ENCODE measurements around the gene HOGA1. TPM values are rescaled to one million over a fixed set of nuclear protein-coding genes. Genes with fewer than 3 reads are reported as not detected.

Gene HOGA1
- total RNA-seq (0.53 TPM), polyA plus RNA-seq (0.35 TPM)

DNA sequence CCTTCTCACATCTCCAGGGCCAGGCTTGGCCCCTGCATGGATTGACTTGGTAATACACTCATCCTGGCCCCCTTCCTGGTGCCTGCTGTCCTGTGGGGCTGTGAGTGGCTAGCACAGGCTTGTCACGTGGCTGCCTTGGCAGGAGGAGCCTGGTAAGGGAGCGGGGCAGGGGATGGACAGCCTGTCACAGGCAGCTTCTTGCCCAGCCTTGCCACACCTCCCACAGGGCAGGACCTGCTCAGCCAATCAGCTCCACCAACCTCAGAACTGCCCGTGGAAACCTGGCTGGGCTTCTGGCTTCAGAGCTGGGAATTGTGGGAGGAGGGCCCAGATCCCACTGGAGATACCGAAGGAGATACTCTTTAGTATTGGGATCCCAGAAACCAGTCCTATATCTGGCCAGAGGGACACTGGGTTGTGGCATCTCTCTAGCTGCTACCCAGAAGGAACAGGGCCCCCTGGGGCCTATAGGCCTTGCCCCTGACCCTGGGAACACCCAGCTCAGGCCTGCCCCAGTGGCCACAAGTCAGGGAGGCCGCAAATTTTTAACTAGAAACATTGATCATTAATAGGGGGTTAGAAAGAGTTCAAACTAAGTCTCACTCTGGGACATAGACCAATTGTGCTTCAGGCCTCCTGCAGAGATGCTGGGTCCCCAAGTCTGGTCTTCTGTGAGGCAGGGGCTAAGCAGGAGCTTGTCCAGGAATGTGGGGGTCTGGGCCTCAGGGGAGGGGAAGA, at the start of gene HOGA1:
Gene HOGA1, plus strand, starts transcription at position 330 of the 738 bp plus-strand sequence. Its CDS starts 315 bp downstream, at position 645.
- 58% methylated on average over 5 of the region's 5 CpGs for WGBS
- no peak within 1 kb of the TSS for H3K4me3 ChIP-seq (ENCODE audit: low read depth, low read length)
- no peaks in the 10 kb centered on the region for H3K4me1 ChIP-seq (ENCODE audit: insufficient read depth)
- peak; percentile 14 for DNase-seq (ENCODE audit: extremely low spot score)
- no peak within 1 kb of the TSS for H3K27ac ChIP-seq (ENCODE audit: low read depth)
- no peaks in the 10 kb centered on the region for H3K36me3 ChIP-seq (ENCODE audit: insufficient read depth)

DNA sequence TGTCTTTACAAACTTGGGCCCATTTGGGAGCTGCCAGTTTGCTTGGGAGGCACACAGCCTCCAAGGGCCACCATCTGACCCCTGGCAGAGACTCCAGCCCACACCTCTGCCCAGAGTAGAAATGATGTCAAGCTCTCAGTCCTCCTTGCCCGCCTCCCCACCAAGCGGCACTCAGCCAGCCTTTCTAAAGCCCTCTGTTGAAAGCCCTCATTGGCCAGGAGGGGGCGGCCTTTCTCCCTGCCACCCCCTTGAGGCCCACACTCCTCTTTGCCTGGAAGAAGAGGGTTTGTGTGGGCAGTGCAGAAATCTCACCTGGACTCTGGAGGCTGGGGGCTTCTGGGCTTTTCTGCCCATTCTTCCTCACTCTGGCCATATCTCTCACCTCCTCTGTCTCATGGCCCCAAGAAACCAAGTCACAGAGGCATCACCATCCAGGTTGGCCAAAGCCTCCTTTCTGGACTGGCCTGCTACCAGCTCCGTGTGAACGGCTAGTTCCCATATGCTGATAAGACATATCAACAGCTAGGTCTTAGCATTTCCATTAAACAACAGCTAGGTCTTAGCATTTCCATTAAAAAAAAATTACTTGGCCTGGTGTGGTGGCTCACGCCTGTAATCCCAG, 49.3 kb upstream of the HOGA1 start:
- no peak for DNase-seq (ENCODE audit: extremely low spot score)
- no peaks in the 10 kb centered on the region for H3K4me1 ChIP-seq (ENCODE audit: insufficient read depth)
- 81% methylated on average over 6 of the region's 6 CpGs for whole genome bisulfite sequencing
- no peaks in the 10 kb centered on the region for H3K36me3 ChIP-seq (ENCODE audit: insufficient read depth)
- no peak overlapping the region for H3K27ac ChIP-seq (ENCODE audit: low read depth)
- no peak overlapping the region for H3K4me3 ChIP-seq (ENCODE audit: low read depth, low read length)

DNA sequence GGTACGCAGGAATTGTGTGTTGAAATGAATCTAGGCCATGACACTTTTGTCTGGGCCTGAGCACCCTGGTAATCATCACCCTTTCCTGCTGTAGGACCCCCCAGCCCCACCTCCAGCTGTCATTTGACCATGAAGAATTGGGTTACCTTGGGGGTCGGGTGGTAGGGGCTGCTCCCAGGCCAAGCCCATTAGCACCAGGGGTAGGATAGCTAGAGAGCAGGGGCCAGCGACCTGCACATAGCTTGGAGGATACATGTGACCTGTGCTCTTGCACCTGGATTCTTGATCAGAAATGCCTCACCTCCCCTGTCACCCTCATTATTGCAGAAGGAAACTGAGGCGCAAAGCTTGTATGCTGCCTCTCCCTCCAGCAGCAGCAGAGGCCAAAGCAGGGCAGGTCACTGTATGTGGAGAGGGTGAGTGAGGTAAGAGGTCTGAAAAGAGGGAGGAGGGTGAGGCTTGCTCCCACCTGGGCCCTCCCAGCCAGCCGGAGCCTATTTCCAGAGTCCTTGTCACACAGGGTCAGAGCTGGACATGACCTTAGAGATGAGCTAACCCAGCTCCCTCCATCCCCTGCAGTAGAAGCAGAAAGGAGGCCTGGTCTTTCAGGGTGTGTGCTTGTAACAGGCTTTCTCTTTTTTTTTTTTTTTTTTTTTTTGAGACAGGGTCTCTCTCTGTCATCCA, 46.9 kb upstream of the HOGA1 start:
- no peak for DNase-seq (ENCODE audit: extremely low spot score)
- no peaks in the 10 kb centered on the region for H3K4me1 ChIP-seq (ENCODE audit: insufficient read depth)
- no peak overlapping the region for H3K27ac ChIP-seq (ENCODE audit: low read depth)
- no peak overlapping the region for H3K4me3 ChIP-seq (ENCODE audit: low read depth, low read length)
- H3K36me3 ChIP-seq (ENCODE audit: insufficient read depth) = no peaks in the 10 kb centered on the region
- WGBS = 94% methylated on average over 5 of the region's 5 CpGs

DNA sequence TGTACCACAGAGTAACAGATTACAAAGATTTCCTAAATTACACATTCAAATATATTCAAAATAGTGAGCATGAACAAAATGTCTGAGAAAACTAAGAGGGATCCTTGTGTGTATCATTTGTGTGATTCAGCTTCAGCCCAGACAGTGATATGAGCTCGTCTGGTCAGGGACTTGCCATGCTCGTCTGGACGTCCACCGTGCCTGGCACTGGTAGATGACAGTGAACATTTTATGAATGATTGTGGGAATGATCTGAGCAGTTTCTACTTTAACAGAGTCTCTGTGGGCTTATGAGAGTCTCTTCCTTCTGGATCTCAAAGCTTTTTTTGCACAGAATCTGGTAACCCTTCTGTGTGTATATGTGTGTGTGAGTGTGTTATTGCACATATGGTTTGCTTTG, 45.8 kb upstream of the HOGA1 start:
- Histone ChIP-seq H3K4me3 (ENCODE audit: low read depth, low read length) (no peak overlapping the region), H3K36me3 (ENCODE audit: insufficient read depth) (no peaks in the 10 kb centered on the region), H3K4me1 (ENCODE audit: insufficient read depth) (no peaks in the 10 kb centered on the region), H3K27ac (ENCODE audit: low read depth) (no peak overlapping the region)
- no peak for DNase-seq (ENCODE audit: extremely low spot score)
- 75% methylated on average over 4 of the region's 4 CpGs for WGBS

DNA sequence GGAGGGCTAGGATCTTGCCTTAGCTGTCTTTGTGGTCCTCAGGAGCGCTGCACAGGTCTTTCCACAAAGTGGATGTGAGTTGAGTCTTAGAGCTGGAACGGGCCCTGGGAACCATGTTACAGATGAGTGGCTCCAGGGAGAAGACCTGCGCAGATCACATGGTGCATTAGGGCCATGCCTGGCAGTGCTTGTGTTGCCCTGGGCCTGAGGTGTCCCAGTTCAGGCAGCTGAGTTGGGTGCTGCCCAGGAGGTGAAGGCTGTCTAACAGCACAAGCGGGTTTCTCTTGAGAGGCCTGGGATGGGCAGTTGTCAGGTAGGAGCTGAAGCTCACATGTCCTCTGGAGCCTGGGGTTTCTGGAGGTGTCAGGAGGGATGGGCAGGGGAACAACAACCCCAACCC, 45.4 kb upstream of the HOGA1 start:
- H3K36me3 ChIP-seq (ENCODE audit: insufficient read depth) = no peaks in the 10 kb centered on the region
- H3K4me3 ChIP-seq (ENCODE audit: low read depth, low read length) = no peak overlapping the region
- H3K27ac ChIP-seq (ENCODE audit: low read depth) = no peak overlapping the region
- no peak for DNase-seq (ENCODE audit: extremely low spot score)
- WGBS = 95% methylated on average over 4 of the region's 4 CpGs
- no peaks in the 10 kb centered on the region for H3K4me1 ChIP-seq (ENCODE audit: insufficient read depth)

DNA sequence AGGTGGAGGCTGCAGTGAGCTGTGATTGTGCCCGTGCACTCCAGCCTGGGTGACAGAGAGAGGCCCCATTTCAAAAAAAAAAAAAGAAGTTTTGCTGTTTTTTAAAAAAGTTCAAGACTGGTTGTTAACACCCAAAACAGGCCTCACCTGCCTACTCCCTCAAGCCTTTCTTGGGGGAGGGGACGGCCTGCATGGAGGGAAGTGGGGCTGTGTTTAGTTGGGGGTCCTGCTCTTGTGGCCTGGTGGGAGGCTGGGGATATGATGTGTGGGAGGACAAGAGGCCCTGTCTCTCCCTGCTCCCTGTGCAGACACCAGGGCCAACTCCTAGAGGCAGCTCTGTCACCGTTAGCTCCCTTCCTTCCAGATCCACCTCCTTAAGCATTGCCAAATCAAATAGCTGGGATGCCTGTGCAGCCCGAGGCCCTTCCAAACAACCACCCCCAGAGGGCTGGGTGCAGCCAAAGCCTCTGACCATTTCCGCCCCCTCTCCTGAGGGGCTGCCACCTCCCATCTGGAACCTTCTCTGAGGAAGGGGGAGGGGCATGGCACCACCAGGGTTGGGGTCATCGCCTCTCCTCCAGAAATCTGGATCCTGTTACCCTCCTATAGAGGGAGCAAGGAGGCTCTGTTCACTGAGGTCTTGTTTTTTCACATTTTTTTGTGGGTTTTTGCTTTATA, 44.5 kb upstream of the HOGA1 start:
- WGBS = 59% methylated on average over 6 of the region's 6 CpGs
- DNase-seq (ENCODE audit: extremely low spot score) = no peak
- Histone ChIP-seq H3K27ac (ENCODE audit: low read depth) (no peak overlapping the region), H3K4me3 (ENCODE audit: low read depth, low read length) (no peak overlapping the region), H3K4me1 (ENCODE audit: insufficient read depth) (no peaks in the 10 kb centered on the region), H3K36me3 (ENCODE audit: insufficient read depth) (no peaks in the 10 kb centered on the region)

DNA sequence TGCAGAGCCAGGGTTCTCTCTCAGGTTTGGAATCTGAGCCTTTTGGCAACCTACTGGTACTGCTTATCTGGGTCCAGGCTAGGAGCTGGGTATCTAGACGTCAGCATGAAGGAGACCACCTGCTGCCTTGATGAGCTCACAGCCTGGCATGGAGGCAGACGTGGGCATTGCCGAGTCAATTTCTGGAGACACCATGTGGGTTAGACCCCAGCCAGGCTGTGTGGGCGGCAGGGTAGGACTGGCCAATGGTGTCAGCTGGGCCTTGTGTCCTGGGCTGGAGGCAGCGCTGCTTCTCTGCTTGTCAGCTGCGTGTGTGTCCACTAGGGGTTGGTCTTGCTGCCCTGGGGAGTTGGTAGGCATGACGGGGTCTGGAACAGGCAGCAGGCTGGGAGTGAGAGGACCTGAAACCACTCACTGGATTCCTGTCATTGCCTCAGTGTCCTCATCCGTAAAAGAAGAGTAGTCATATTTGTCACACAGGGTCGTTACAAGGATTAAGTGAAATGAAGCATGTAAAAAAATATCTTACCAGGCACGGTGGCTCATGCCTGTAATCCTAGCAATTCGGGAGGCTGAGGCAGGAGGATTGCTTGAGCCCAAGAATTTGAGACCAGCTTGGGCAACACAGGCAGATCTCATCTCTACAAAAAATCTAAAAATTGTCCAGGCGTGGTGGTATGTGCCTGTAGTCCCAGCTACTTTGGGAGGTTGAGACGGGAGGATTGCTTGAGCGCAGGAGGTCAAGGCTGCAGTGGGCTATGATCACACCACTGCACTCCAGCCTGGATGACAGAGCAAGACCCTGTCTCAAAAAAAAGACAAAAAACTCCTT, 43.3 kb upstream of the HOGA1 start:
- Histone ChIP-seq H3K36me3 (ENCODE audit: insufficient read depth) (no peaks in the 10 kb centered on the region), H3K4me3 (ENCODE audit: low read depth, low read length) (no peak overlapping the region), H3K27ac (ENCODE audit: low read depth) (no peak overlapping the region), H3K4me1 (ENCODE audit: insufficient read depth) (no peaks in the 10 kb centered on the region)
- 89% methylated on average over 14 of the region's 14 CpGs for WGBS
- DNase-seq (ENCODE audit: extremely low spot score) = no peak

DNA sequence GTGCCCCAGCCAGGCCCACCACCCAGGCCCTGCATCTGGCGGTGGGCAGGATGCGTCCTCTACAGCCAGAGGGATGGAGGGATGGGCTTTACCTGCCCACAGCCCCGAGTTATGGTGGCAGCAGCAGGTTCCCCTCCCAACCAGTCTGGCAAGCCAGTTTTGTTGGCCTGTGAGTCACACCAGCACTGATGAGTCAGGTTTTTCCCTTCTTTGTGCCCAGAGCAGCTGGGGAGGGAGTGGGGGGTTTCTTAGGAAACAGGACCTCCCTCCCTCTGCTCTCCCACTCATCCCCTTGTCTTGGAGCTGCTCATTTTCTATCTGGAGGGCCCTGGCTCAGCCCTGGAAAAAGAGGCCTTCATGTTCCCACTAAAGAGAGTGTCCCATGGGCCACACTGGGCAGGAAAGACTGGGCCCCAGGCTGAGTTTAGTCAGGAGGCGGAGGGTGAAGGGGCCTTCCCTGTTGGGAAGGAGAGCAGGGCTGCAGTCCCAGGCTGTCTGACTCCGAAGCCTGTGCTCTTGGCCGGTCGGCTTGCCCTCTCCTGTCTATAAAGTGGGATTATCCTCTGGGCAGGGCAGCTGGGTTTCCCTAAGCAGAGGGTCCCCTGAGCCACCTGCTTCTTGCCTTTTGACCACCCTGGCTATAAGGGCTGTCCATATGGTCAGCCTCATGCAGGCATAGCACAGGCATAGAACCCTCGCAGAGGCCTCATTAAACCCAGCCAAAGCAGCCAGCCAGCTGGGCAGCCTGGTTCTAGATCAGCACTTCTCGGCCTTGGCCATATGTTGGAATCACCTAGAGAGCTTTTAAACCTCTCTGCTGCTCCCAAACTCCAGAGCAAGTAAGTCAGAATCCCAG, 41.8 kb upstream of the HOGA1 start:
- no peak overlapping the region for H3K4me3 ChIP-seq (ENCODE audit: low read depth, low read length)
- WGBS = 44% methylated on average over 9 of the region's 9 CpGs
- no peaks in the 10 kb centered on the region for H3K36me3 ChIP-seq (ENCODE audit: insufficient read depth)
- H3K27ac ChIP-seq (ENCODE audit: low read depth) = peak overlapping the region; percentile 80
- peak; percentile 57 for DNase-seq (ENCODE audit: extremely low spot score)
- H3K4me1 ChIP-seq (ENCODE audit: insufficient read depth) = no peaks in the 10 kb centered on the region

DNA sequence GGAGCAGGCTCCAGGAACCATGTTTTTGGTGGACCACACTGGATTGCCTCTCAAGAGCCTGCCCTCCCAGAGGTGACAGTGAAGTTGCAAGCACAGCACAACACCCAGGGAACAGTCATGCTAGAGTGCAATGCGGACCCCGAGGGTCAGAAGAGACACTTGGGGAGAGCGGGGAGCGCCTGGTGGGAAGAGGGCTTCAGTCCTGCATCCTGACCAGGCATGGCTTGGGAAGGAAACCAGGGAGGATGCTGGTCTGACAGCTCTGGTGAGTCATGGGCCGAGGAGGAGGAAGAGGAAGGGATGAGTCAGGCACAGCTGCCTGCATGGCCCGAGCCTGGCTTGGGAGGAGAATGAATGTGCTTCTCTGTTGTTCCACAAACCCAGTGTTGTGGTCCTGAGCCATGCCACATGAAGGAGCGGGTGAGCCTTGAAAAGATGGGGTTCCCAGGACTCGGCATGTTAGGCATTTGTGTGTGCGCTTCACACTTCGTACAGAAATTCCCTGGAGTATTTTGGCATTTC, 41.1 kb upstream of the HOGA1 start:
- WGBS = 45% methylated on average over 10 of the region's 10 CpGs
- Histone ChIP-seq H3K36me3 (ENCODE audit: insufficient read depth) (no peaks in the 10 kb centered on the region), H3K27ac (ENCODE audit: low read depth) (peak overlapping the region; percentile 54), H3K4me1 (ENCODE audit: insufficient read depth) (no peaks in the 10 kb centered on the region), H3K4me3 (ENCODE audit: low read depth, low read length) (no peak overlapping the region)
- no peak for DNase-seq (ENCODE audit: extremely low spot score)

DNA sequence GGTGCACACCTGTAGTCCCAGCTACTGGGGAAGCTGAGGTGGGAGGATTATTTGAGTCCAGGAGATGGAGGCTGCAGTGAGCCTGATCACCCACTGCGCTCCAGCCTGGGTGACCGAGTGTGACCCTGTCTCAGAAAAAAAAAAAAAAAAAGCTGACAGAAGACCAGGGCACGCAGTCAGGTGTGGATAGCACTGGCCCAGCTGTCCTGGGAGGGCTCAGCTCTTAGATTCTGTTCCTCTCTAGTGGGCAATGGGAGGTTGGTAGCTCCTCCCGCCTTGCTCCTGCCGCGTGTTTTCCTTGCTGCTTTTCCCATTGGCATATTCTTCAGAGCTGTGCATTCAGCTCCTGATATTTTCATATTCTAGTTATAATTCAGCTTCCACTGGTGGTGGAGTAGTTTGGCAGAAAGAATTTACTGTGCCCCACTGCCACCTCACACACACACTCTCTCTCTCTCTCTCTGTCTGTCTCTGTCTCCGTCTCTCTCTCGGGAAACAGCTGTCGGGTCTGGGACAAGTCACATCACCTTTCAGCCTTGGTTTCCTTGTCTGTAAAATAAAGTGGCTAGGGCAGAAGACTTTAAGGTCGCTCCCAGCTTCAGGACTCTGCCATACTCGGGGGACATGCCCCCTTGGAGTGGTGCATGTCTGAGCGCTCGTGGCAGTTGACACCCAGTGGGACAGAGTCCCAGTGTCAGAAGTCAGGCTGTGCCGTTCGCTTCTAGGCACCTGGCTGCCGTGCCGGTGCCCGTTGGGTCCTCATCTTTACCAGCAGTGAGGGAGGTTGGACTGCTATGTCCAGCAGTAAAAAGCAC, 37.5 kb upstream of the HOGA1 start:
- Histone ChIP-seq H3K4me1 (ENCODE audit: insufficient read depth) (no peaks in the 10 kb centered on the region), H3K36me3 (ENCODE audit: insufficient read depth) (no peaks in the 10 kb centered on the region), H3K27ac (ENCODE audit: low read depth) (no peak overlapping the region), H3K4me3 (ENCODE audit: low read depth, low read length) (no peak overlapping the region)
- no peak for DNase-seq (ENCODE audit: extremely low spot score)
- 91% methylated on average over 18 of the region's 18 CpGs for WGBS

DNA sequence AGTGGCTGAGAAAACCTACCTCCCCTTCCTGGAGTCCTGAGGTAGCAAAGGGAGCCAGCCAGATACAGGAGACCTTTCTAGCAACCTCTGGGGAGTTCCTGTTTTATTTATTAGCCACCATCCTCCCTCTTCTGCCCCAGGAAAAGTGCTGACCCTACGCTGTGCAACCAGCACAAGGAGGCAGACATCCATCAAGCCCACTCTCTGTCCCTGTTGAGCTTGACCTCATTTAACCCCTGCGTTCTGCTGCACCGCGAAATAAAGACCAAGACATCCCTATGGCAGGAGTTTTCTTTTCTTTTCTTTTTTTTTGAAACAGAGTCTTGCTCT, 37.0 kb upstream of the HOGA1 start:
- no peak for DNase-seq (ENCODE audit: extremely low spot score)
- Histone ChIP-seq H3K36me3 (ENCODE audit: insufficient read depth) (no peaks in the 10 kb centered on the region), H3K27ac (ENCODE audit: low read depth) (no peak overlapping the region), H3K4me3 (ENCODE audit: low read depth, low read length) (no peak overlapping the region), H3K4me1 (ENCODE audit: insufficient read depth) (no peaks in the 10 kb centered on the region)
- 81% methylated on average over 4 of the region's 4 CpGs for WGBS

DNA sequence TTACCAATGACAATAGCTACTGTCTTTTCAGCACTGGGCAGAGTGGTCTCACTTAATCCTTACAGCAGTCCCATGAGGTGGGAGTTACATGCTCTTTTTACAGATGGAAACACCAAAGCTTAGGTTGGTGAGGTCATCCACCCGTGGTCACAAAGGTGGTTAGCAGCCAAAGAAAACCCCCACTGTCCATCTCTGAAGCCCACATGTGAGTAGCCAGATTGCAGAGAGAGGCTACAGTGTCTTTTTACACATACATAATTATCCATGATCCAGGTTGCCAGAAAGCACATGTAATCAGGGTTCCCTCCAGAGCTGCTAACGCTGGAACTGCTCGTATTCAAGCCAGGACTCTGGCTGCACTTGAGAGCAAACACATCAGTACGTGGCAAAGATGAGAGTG, 36.2 kb upstream of the HOGA1 start:
- Histone ChIP-seq H3K36me3 (ENCODE audit: insufficient read depth) (no peaks in the 10 kb centered on the region), H3K4me3 (ENCODE audit: low read depth, low read length) (no peak overlapping the region), H3K4me1 (ENCODE audit: insufficient read depth) (no peaks in the 10 kb centered on the region), H3K27ac (ENCODE audit: low read depth) (no peak overlapping the region)
- WGBS = 74% methylated on average over 4 of the region's 4 CpGs
- DNase-seq (ENCODE audit: extremely low spot score) = no peak
